ENCODE measurements around the gene SORCS2. TPM values are rescaled to one million over a fixed set of nuclear protein-coding genes. Genes with fewer than 3 reads are reported as not detected.

The SORCS2 gene
- total RNA-seq, 1 donor from 2014 or later, result 13.4 TPM

DNA sequence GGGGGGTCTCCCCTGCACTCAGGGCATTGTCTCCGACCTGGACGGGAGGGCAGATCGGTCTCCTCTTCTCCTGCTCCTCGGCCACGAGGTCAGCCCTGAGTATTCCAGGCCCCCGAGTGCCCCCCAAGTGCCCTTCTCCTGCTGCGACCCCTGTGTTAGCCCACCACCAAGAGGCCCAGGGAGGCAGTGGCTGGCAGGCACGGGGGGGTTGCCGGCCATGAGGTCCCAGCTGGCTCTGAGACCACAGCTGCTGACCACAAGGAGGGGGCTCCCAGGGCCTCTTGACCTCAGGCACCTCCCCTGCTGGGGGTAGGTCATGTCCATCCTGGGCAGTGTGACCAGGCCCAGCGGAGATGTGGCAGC, 428.5 kb downstream of the SORCS2 start:
- Mint-ChIP-seq H3K4me3 (no peak overlapping the region), H3K27me3 (peaks cover 14% of the 10 kb centered on the region)

DNA sequence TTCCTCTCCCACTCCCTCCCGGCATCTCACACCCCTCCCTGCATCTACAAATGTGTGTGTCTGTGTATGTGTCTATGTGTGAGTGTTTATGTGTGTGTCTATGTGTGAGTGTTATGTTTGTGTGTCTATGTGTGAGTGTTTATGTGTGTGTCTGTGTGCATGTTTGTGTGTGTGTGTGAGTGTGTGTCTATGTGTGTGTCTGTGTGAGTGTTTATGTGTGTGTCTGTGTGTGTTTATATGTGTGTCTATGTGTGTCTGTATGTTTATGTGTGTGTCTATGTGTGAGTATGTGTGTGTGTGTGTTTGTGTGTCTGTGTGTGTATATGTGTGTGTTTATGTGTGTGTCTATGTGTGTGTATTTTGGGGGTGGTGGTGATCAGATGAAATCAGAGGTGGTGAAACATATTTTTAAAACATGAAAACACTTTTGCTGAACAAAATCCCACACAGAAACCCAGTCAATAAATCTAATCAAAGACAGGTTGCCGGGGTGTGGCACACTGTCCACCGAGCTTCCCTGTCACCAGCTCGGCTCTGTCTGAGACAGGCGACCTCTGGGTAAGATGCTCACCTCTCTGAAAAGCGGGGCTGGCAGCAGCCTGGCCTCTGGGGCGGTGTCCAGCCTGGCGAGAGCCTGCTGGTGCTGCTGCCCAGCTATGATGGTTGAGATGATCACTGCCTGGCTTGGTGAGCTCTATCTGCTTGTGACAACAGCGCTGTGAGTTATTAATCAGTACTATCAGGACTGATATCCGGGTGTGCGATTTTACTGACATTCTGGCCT, 429.1 kb downstream of the SORCS2 start:
- TF ChIP-seq, protein P1, sequence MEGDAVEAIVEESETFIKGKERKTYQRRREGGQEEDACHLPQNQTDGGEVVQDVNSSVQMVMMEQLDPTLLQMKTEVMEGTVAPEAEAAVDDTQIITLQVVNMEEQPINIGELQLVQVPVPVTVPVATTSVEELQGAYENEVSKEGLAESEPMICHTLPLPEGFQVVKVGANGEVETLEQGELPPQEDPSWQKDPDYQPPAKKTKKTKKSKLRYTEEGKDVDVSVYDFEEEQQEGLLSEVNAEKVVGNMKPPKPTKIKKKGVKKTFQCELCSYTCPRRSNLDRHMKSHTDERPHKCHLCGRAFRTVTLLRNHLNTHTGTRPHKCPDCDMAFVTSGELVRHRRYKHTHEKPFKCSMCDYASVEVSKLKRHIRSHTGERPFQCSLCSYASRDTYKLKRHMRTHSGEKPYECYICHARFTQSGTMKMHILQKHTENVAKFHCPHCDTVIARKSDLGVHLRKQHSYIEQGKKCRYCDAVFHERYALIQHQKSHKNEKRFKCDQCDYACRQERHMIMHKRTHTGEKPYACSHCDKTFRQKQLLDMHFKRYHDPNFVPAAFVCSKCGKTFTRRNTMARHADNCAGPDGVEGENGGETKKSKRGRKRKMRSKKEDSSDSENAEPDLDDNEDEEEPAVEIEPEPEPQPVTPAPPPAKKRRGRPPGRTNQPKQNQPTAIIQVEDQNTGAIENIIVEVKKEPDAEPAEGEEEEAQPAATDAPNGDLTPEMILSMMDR (conservative IDR thresholded peaks at IDR 0.05), result no peak
- no peak for DNase-seq (ENCODE audit: extremely low spot score, unreplicated experiment)
- no peak overlapping the region for H3K27ac Mint-ChIP-seq
- peaks cover 4% of the 10 kb centered on the region for H3K4me1 Mint-ChIP-seq (ENCODE audit: unreplicated experiment)
- H3K9me3 Mint-ChIP-seq, result no peaks in the 10 kb centered on the region
- no peak overlapping the region for H3K4me3 Mint-ChIP-seq
- H3K36me3 Mint-ChIP-seq, result no peaks in the 10 kb centered on the region
- peaks cover 10% of the 10 kb centered on the region for H3K27me3 Mint-ChIP-seq

More for the DNA sequence above, 428.5 kb downstream of the SORCS2 start:
- no peaks in the 10 kb centered on the region for H3K9me3 Mint-ChIP-seq
- TF ChIP-seq, protein P1 (conservative IDR thresholded peaks at IDR 0.05), result no peak
- no peak overlapping the region for H3K27ac Mint-ChIP-seq
- no peak for DNase-seq (ENCODE audit: extremely low spot score, unreplicated experiment)
- H3K36me3 Mint-ChIP-seq, result no peaks in the 10 kb centered on the region
- H3K4me1 Mint-ChIP-seq (ENCODE audit: unreplicated experiment), result peaks cover 4% of the 10 kb centered on the region

DNA sequence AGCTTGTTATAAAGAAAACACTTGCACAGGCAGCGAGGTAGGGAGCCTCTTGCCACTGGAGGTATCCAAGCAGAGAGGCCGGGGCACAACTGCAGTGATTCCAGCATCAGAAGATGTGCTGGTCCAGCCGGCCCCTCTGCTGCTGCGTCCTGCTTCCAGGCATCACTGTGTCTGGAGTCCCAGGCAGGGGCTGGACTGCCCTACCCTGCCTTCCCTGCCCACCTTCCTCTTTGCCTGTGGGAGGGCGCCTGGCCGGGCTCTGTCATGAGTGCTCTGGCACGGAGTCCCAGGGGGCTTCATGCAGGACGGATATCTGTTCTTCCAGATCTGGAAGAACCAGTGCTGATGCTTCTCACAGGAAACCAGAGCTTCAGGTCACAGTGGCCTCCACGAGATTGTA, 430.0 kb downstream of the SORCS2 start:
- Mint-ChIP-seq H3K36me3 (no peaks in the 10 kb centered on the region), H3K4me3 (no peak overlapping the region), H3K9me3 (no peaks in the 10 kb centered on the region), H3K27me3 (peaks cover 5% of the 10 kb centered on the region), H3K27ac (no peak overlapping the region), H3K4me1 (ENCODE audit: unreplicated experiment) (peaks cover 4% of the 10 kb centered on the region)
- TF ChIP-seq, protein P1 (conservative IDR thresholded peaks at IDR 0.05), result no peak
- DNase-seq (ENCODE audit: extremely low spot score, unreplicated experiment), result no peak

DNA sequence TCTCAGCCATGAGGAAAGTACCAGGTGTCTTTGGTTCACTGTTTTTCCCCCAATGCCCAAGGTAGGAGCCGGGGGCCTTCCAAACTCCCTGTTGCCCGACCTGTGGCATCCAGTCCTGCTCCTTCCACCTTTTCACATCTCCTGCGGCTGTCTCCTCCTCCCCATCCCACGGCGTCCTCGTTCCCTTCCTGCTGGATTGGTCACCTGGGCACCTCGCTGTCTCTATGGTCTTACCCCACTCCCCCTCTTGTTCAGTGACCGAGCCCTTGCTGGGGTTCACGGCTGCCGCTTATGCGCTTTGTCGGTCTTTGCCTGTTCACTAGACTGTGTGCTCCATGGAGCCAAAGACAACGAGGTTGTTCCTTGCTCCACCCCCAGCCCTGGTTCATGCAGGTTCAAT, 431.1 kb downstream of the SORCS2 start:
- H3K9me3 Mint-ChIP-seq, result no peaks in the 10 kb centered on the region
- no peaks in the 10 kb centered on the region for H3K36me3 Mint-ChIP-seq
- DNase-seq (ENCODE audit: extremely low spot score, unreplicated experiment), result no peak
- H3K4me1 Mint-ChIP-seq (ENCODE audit: unreplicated experiment), result peaks cover 4% of the 10 kb centered on the region
- H3K27me3 Mint-ChIP-seq, result peaks cover 3% of the 10 kb centered on the region
- TF ChIP-seq, protein P1 (conservative IDR thresholded peaks at IDR 0.05), result no peak
- H3K4me3 Mint-ChIP-seq, result no peak overlapping the region
- H3K27ac Mint-ChIP-seq, result no peak overlapping the region

DNA sequence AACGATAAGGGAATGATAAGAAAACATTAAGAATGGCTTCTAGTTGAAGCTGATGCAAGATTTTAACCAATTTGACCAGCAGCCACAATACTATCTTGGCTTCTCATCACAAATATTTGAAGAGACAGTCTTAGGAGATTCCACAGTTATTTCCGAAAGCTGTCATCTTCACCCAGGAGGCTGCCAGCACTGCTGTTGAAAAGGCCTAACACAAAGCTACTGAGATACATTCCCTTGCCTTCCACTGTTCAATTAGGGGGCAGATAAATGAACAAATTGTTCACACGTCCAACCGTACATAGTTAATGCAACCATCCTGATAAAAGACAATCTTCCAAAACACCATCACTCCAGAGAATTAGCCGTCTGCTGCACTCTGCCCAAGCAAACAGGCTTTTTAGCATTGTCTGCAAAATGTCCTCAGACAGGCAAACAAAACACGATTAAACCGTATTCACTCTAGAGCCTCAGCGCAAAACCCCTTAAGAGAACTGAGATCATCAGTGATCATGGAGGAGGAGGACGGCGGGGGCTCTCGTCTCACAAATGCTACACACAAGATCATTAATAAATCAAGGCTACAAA, 432.1 kb downstream of the SORCS2 start:
- Mint-ChIP-seq H3K27me3 (peaks cover 3% of the 10 kb centered on the region), H3K27ac (no peak overlapping the region), H3K4me3 (no peak overlapping the region), H3K9me3 (no peaks in the 10 kb centered on the region), H3K36me3 (no peaks in the 10 kb centered on the region), H3K4me1 (ENCODE audit: unreplicated experiment) (peaks cover 4% of the 10 kb centered on the region)
- no peak for DNase-seq (ENCODE audit: extremely low spot score, unreplicated experiment)
- TF ChIP-seq, protein P1 (conservative IDR thresholded peaks at IDR 0.05), result no peak
